IPS-18c (cell line): ENCODE data around the gene AFDN.

Source experiments
- H3K4me3 ChIP-seq: 2 replicates; pipeline ENCODE4 v1.7.0; 2013; ENCODE audit warnings: low read depth, mild to moderate bottlenecking, low read length, moderate library complexity; ENCODE audit not compliant: insufficient read depth
- H3K9me3 ChIP-seq: one replicate; pipeline ENCODE4 v1.6.1; 2013; ENCODE audit warnings: mild to moderate bottlenecking, low read length, moderate library complexity; ENCODE audit not compliant: control insufficient read depth, insufficient read depth

AFDN gene

DNA sequence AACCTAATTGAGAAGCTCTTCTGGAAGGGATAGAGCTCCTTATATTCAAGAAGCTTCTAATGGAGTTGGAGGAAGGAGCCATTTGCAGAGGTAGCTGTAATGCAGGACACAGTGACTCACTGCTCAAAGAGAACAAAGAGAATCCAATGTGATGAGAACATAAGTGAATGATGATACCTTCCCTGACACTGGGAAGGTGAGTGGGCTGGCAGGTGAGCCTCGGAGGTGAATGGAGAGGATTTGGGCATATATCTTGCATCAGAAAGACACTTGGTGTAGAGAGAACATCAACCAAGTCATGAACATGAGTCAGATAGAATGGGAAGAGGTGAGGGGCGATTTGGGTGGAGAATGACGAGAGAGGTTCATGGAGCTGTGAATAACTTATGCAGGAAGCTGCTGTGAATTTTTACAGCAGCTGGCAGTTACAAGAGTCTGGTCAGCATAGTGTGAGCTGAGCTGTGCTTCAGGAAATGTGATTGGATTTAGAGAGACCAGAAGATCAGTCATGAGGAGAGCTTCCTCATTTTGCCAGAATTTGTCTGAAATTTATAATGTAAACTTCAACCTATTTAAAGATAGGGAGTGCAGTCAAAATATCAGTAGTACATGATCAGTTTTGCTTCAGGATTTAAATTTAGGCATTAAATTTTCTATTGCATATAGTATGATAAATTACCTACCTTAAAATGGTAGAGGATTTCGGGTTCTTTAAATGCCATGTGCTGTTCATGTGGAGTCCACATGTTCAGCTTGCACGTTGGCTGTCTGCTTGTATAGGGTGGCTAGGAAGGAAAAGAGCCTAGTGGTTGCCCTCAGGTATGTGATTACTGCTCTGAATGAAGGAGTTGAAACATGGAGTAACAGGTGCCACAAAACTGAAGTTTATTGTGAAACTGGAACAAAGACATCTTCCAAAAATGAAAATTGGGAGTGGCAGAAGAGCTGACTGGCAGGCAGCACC, 111.5 kb downstream of the AFDN start:
- no peaks in the 10 kb centered on the region for H3K9me3 ChIP-seq
- H3K4me3 ChIP-seq: no peak overlapping the region

GRCh38 chr6:167941822-167942221, 115.1 kb downstream of the AFDN start:
- Histone ChIP-seq H3K4me3 (no peak overlapping the region), H3K9me3 (no peaks in the 10 kb centered on the region)

DNA sequence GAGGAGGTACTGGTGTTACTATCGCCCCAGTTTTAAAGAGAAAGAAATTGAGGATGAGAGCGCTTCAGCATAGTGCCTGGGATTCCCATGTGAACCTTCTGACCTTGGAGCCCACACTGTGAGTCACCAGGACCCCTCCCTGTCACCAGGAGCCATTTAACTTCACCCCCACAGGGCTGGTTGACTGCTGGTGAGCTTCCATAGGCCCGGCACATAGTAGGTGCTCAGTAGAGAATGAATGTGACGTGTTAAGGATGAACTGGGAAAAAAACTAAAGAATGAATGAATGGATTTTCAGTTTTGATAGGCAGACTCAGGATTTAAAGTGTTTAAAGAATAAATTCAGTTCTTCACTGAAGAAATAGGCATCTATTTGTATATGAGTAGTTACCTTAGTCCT, 117.4 kb downstream of the AFDN start:
- Histone ChIP-seq H3K9me3 (no peaks in the 10 kb centered on the region), H3K4me3 (no peak overlapping the region)

DNA sequence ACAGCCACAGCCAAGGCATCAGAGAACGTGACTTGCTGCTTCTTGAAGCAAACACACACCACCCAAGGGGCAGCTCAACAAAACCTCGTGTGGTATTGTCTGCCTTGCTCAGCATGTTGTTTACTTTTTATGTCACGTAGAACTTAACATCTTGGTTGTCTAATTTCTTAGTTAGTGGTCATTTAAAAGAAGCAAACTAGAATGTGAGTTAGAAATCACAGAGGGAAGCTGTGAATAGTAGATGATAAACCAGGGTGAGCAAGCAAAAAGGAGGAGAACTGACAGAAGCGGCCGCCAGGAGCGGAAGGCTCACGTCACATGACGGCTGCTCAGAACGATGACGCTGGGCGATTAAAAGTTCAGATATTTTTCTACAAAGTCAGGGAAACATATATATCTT, 119.3 kb downstream of the AFDN start:
- no peak overlapping the region for H3K4me3 ChIP-seq

DNA sequence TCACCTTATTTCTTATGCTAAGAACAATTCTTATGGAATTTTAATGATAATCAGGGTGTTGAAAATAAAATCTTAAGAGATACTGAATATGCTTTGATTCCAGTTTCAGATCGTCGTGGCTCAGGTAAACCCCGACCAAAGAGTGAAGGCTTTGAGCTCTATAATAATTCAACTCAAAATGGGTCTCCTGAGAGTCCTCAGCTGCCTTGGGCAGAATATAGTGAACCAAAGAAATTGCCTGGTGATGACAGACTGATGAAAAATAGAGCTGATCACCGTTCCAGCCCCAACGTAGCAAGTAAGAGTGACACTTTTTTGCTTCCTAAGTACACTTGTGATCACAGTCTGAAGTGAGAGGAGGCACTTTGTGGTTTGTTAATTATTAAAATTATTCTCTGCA, 119.9 kb downstream of the AFDN start:
- no peak overlapping the region for H3K4me3 ChIP-seq
- H3K9me3 ChIP-seq: no peaks in the 10 kb centered on the region

More for the DNA sequence above, 119.3 kb downstream of the AFDN start:
- no peaks in the 10 kb centered on the region for H3K9me3 ChIP-seq

DNA sequence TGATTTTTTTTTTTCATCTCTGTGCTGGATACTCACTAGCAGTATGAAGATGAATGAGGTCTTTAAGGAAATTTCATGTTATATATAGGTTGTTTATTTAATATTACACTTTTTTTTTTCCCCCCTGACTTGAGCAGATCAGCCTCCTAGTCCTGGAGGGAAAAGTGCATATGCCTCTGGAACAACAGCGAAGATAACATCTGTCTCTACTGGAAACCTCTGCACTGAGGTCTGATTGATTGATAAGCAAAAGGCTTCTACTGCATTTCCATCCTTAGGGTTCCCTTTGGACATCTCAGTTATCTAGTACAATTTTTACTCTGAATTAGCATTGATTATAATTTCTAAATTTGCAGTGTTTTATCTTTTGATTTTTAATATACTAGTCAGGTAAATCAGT, 121.0 kb downstream of the AFDN start:
- no peak overlapping the region for H3K4me3 ChIP-seq
- H3K9me3 ChIP-seq: no peaks in the 10 kb centered on the region

GRCh38 chr6:167948716-167949115, 122.0 kb downstream of the AFDN start:
- Histone ChIP-seq H3K4me3 (no peak overlapping the region), H3K9me3 (no peaks in the 10 kb centered on the region)

GRCh38 chr6:167949121-167949684, 122.5 kb downstream of the AFDN start:
- H3K9me3 ChIP-seq: no peaks in the 10 kb centered on the region
- no peak overlapping the region for H3K4me3 ChIP-seq

- H3K9me3 ChIP-seq: no peaks in the 10 kb centered on the region
Measured at GRCh38 chr6:167951781-167952511, 125.2 kb downstream of the AFDN start.

GRCh38 chr6:167952512-167952859, 125.8 kb downstream of the AFDN start:
- H3K9me3 ChIP-seq: no peaks in the 10 kb centered on the region
- no peak overlapping the region for H3K4me3 ChIP-seq

More at GRCh38 chr6:167951781-167952511, 125.2 kb downstream of the AFDN start:
- no peak overlapping the region for H3K4me3 ChIP-seq

- Histone ChIP-seq H3K9me3 (no peaks in the 10 kb centered on the region), H3K4me3 (no peak overlapping the region)
Measured at GRCh38 chr6:167953551-167953950, 126.8 kb downstream of the AFDN start.

DNA sequence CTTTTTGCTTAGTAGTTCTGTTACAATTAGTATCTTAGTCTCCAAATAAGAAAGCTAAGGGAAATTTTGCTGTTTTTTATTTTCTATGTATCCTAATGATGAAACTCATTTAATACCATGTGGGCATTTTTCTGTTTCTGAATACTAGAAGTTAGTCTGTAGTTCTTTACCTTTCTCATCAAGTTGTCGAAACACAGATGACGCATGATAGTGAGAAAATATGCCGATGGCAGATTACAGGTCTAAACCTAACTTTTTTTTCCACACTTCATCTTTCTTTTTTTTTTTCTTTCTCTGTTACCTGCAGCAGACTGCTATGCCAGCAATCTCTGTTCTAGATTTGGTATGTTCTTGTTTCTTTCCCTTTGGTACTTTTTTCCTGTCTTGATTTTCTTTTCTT, 127.4 kb downstream of the AFDN start:
- Histone ChIP-seq H3K9me3 (no peaks in the 10 kb centered on the region), H3K4me3 (no peak overlapping the region)

- H3K9me3 ChIP-seq: no peaks in the 10 kb centered on the region
- H3K4me3 ChIP-seq: no peak overlapping the region
Measured at GRCh38 chr6:167956491-167956890, 129.8 kb downstream of the AFDN start.

- Histone ChIP-seq H3K4me3 (no peak overlapping the region), H3K9me3 (no peaks in the 10 kb centered on the region)
Measured at GRCh38 chr6:167956983-167957492, 130.3 kb downstream of the AFDN start.

DNA sequence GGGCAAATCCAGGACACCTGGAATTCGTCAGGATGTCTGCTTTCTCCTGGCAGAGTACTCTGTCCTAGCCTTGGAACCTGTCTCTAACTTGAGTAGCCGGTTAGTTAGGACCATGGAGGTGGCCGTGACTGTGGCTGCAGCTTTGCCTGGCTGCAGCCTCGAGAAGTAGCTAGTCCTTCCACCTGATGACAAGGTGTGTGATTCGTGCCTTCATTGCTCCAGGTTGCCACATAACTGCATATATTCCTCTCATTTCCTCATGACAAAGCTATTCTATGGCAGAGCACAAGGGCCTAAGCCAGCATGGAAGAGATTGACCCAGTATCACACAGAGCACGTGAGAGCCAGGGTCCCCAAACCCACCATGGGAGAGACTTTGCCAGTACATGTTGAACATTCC, 130.9 kb downstream of the AFDN start:
- H3K4me3 ChIP-seq: no peak overlapping the region
- no peaks in the 10 kb centered on the region for H3K9me3 ChIP-seq

DNA sequence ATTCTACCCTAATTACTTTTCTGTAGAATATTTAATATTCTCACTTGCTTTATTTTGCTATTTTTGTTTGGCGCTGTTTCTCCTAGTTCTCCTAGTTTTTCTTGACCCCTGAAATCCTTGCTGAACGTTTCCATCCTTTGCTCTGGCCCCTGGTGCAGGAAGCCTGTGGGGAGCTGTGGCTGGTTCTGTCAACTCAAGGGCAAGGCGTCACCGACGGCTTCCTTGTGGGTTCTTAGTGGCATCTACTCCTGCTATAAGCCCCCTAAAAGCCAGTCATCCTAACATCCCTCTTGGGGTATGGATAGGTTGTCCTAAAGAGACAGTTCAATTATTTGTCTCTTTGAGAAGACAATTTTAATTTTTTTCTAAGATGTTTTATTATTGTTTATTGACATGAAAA, 133.9 kb downstream of the AFDN start:
- no peaks in the 10 kb centered on the region for H3K9me3 ChIP-seq
- H3K4me3 ChIP-seq: no peak overlapping the region

DNA sequence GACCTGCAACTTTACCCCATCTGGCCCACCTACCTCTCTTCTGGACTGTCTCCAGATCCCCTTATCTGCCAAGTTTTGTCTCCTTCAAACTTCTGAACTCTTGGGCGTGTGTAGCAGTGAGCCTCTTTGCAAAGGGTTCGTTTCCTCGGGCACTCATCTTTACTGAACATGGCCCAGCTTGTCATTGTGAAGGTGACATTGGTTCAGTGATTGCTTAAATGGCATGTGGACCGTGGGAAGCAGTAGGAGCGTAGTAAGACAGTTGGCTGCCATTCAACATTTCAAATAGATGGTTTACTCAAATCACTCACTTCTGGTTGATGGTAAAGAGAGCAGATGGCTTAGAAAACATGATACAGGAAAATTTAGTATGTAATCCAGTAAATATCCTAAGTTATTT, 136.0 kb downstream of the AFDN start:
- Histone ChIP-seq H3K4me3 (no peak overlapping the region), H3K9me3 (no peaks in the 10 kb centered on the region)

GRCh38 chr6:167963589-167964057, 136.9 kb downstream of the AFDN start:
- Histone ChIP-seq H3K9me3 (no peaks in the 10 kb centered on the region), H3K4me3 (no peak overlapping the region)
